Subcutaneous adipose tissue (tissue), 4 donors: ENCODE measurements around the gene TNS1. TPM values are rescaled to one million over a fixed set of nuclear protein-coding genes. Genes with fewer than 3 reads are reported as not detected.

Experiments
- CTCF ChIP-seq: fragments of 450-650 bp; IDR thresholded peaks from one replicate; pipeline ENCODE4 v1.5.1; 2016; ENCODE audit warnings: low read depth, mild to moderate bottlenecking, control low read depth, antibody characterized with exemption, moderate library complexity
- total RNA-seq, 4 donors: library from RNA; depleted of rRNA; stranded (reverse); fragments of >200 nt; gene quantifications; one replicate each; pipeline ENCODE4 v1.1.0, GENCODE V29; 2016

The TNS1 gene
- total RNA-seq, 4 donors from 2014 or later: 310 to 1,168 (median 450) TPM

DNA sequence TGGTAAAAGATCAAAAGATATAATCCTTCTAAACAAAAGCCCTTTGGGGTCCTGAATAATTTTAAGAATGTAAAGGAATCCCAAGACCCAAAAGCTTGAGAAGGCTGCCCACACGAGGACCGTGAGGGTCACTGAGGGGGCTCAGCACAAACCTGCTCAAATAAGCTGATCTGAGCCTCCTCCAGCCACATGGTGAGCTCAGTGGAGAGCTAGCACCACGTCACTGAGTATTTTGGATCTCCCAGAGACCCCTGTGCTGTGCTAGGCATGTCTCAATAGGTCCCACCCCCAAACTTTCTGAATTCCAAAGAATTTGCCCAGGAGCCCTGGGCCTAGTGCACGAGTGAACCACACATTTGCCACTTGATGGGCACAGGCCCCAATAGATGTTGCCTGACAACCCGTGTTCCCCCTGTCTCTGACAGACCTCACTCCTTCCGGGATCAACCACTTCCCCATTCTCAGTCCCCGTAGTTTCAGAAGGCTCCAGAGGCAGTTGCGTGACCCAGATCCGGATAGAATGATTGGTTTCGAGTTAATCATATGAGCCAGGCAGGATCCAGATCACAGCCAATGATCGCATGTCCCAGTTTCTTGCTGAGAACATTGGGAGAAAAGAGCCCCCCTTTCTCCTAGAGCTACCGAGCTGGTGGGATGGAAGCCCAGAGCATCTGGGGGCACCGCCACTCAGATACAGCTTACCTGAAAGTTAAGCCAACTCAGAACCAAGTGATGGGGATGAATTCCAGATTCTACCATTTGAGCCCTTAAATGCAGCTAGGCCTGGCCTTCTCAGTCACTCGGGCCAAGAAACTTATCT lies 203.8 kb downstream of the TNS1 start:
- TF ChIP-seq CTCF: no peak

- TF ChIP-seq CTCF: no peak
These were observed 204.6 kb downstream of the TNS1 start for GRCh38 chr2:217798191-217798590.

DNA sequence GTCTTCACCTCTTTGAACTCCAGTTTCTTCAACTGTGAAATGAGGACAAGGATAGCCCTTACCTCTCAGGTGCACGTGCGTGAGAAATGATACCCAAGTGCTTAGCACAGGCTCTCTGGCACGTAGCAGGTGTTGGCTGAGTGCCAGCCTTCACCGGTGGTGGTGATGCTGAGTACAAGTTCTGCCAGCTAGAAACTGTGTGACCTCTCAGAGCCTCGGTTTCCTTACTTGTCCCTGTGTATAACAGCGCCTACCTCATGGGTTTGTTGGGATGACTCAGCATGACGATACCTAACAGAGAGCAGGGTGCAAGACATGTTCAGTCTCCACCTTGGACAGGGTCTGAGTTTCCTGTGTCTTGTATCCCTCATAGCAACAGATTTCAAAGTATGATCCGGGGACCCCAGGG lies 205.1 kb downstream of the TNS1 start:
- TF ChIP-seq CTCF: no peak

- TF ChIP-seq CTCF: no peak
These were observed 205.6 kb downstream of the TNS1 start for GRCh38 chr2:217797165-217797564.

DNA sequence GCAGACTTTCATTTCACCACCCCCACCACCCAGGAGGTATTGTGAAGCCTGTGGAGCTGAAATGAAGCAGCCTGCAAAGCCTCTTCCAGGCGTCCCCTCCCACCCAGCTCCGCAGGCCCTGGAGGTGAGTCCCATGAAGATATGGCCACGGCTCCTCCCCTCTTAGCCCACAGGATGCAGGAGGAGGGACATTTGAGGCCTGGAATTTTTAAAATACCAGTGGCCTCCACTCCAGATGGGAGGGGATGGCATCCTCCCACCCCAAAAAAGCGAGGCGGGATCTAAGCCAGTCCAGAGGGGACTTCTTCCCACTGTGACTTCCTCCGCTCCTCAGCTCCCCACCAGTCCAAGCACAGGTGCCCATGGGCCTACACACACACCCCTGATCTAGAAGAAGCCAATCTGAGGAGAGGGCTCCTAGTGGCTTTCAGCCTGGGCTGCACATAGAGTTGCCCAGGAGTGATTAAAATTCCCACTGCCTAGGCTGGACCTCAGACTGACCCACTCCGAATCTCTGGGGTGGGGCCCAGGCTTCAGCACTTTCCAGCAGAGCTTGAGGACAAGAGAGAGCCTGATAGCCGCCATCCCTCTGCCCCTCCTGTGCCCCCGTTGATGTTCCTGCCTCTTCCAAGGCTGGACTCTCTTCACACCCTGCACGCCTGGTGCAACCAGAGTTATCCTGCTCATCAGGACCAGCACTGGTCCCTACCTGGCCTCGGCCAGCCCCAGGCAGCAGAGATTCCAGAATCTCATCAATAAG lies 206.9 kb downstream of the TNS1 start:
- no peak for TF ChIP-seq CTCF

GRCh38 chr2:217795067-217795466 lies 207.7 kb downstream of the TNS1 start:
- no peak for TF ChIP-seq CTCF
